HTERT RPE-1 (cell line): ENCODE results near the gene ZAR1L.

Experiments
- in situ Hi-C: fragments of 300-500 bp; cut with MboI; formaldehyde crosslinking; loops from 4 replicates; pipeline ENCODE4 v1.14.3; 2020; ENCODE audit warnings: low sequenced_read_pairs

Gene ZAR1L

GRCh38 chr13:32302461-32302860, 12.7 kb downstream of the ZAR1L start:
- in situ Hi-C loops = no loop called here

GRCh38 chr13:32300920-32301319, 14.2 kb downstream of the ZAR1L start:
- in situ Hi-C loops = no loop called here

GRCh38 chr13:32300406-32300805, 14.8 kb downstream of the ZAR1L start:
- in situ Hi-C loops = no loop called here

GRCh38 chr13:32299893-32300292, 15.3 kb downstream of the ZAR1L start:
- in situ Hi-C loops = no loop called here

- in situ Hi-C loops = no loop called here
These were observed 16.5 kb downstream of the ZAR1L start for GRCh38 chr13:32298695-32299094.

- in situ Hi-C loops = no loop called here
These were observed 18.0 kb downstream of the ZAR1L start for GRCh38 chr13:32297206-32297605.

GRCh38 chr13:32285633-32285965, 29.6 kb downstream of the ZAR1L start:
- in situ Hi-C loops = no loop called here

GRCh38 chr13:32284927-32285632, 30.1 kb downstream of the ZAR1L start:
- in situ Hi-C loops = no loop called here

- in situ Hi-C loops = no loop called here
These were observed 33.0 kb downstream of the ZAR1L start for GRCh38 chr13:32282096-32282711.

- in situ Hi-C loops = no loop called here
These were observed 34.1 kb downstream of the ZAR1L start for GRCh38 chr13:32281096-32281495.

GRCh38 chr13:32278426-32278825, 36.7 kb downstream of the ZAR1L start:
- in situ Hi-C loops = no loop called here

- in situ Hi-C loops = no loop called here
These were observed 37.3 kb downstream of the ZAR1L start for GRCh38 chr13:32277839-32278238.

GRCh38 chr13:32272021-32272683, 43.0 kb downstream of the ZAR1L start:
- in situ Hi-C loops = no loop called here

- in situ Hi-C loops = no loop called here
These were observed 47.2 kb downstream of the ZAR1L start for GRCh38 chr13:32267836-32268439.

- in situ Hi-C loops = no loop called here
These were observed 49.0 kb downstream of the ZAR1L start for GRCh38 chr13:32266130-32266529.

GRCh38 chr13:32265726-32266125, 49.4 kb downstream of the ZAR1L start:
- in situ Hi-C loops = no loop called here

- in situ Hi-C loops = no loop called here
These were observed 50.8 kb downstream of the ZAR1L start for GRCh38 chr13:32264407-32264806.

GRCh38 chr13:32262619-32263018, 52.5 kb downstream of the ZAR1L start:
- in situ Hi-C loops = no loop called here

GRCh38 chr13:32262165-32262564, 53.0 kb downstream of the ZAR1L start:
- in situ Hi-C loops = no loop called here

GRCh38 chr13:32261567-32261966, 53.6 kb downstream of the ZAR1L start:
- in situ Hi-C loops = no loop called here

- in situ Hi-C loops = no loop called here
These were observed 56.0 kb downstream of the ZAR1L start for GRCh38 chr13:32259116-32259515.

- in situ Hi-C loops = no loop called here
These were observed 57.5 kb downstream of the ZAR1L start for GRCh38 chr13:32257649-32258048.
